ENCODE results near the gene TGFBI.
"Not testable (repeated sequence)": the region's sequence is repeated elsewhere in the genome, so short reads cannot be mapped to it uniquely, and the experiment has no call there.

The TGFBI gene

GRCh38 chr5:136027311-136027710 is 1.5 kb upstream of the TGFBI start:
- no peak for DNase-seq

GRCh38 chr5:136028090-136028489 is 698 bp upstream of the TGFBI start:
- no peak for DNase-seq

- DNase-seq: no peak
Observed at GRCh38 chr5:136030252-136030651, 1.5 kb downstream of the TGFBI start.

- no peak for DNase-seq
Observed at GRCh38 chr5:136030956-136031611, 2.3 kb downstream of the TGFBI start.

- no peak for DNase-seq
Observed at GRCh38 chr5:136031711-136032110, 2.9 kb downstream of the TGFBI start.

- no peak for DNase-seq
Observed at GRCh38 chr5:136032564-136032963, 3.8 kb downstream of the TGFBI start.

GRCh38 chr5:136033234-136033633 is 4.4 kb downstream of the TGFBI start:
- no peak for DNase-seq

- DNase-seq: no peak
Observed at GRCh38 chr5:136033848-136034247, 5.1 kb downstream of the TGFBI start.

GRCh38 chr5:136034492-136034891 is 5.7 kb downstream of the TGFBI start:
- DNase-seq: no peak

- DNase-seq: no peak
Observed at GRCh38 chr5:136034984-136035383, 6.2 kb downstream of the TGFBI start.

- no peak for DNase-seq
Observed at GRCh38 chr5:136035837-136036236, 7.0 kb downstream of the TGFBI start.

GRCh38 chr5:136036293-136036911 is 7.6 kb downstream of the TGFBI start:
- no peak for DNase-seq

- no peak for DNase-seq
Observed at GRCh38 chr5:136037001-136037705, 8.4 kb downstream of the TGFBI start.

GRCh38 chr5:136038635-136039034 is 9.8 kb downstream of the TGFBI start:
- DNase-seq: no peak

GRCh38 chr5:136039202-136039601 is 10.4 kb downstream of the TGFBI start:
- no peak for DNase-seq

GRCh38 chr5:136040746-136041415 is 12.1 kb downstream of the TGFBI start:
- no peak for DNase-seq

GRCh38 chr5:136042156-136042555 is 13.4 kb downstream of the TGFBI start:
- no peak for DNase-seq

GRCh38 chr5:136042665-136043121 is 13.9 kb downstream of the TGFBI start:
- DNase-seq: no peak

- no peak for DNase-seq
Observed at GRCh38 chr5:136043551-136043950, 14.8 kb downstream of the TGFBI start.

GRCh38 chr5:136043968-136044610 is 15.3 kb downstream of the TGFBI start:
- DNase-seq: no peak

- not testable (repeated sequence) for DNase-seq
Observed at GRCh38 chr5:136045026-136045425, 16.2 kb downstream of the TGFBI start.

- no peak for DNase-seq
Observed at GRCh38 chr5:136046246-136046645, 17.5 kb downstream of the TGFBI start.

- no peak for DNase-seq
Observed at GRCh38 chr5:136047858-136048257, 19.1 kb downstream of the TGFBI start.
